HPDE6-E6E7 (cell line): ENCODE measurements around the gene L3HYPDH.

Experiments
- DNase-seq: peaks from one replicate; pipeline ENCODE4 v3.0.0; 2011; ENCODE audit warnings: missing footprints; ENCODE audit errors: extremely low spot score

Gene L3HYPDH

DNA sequence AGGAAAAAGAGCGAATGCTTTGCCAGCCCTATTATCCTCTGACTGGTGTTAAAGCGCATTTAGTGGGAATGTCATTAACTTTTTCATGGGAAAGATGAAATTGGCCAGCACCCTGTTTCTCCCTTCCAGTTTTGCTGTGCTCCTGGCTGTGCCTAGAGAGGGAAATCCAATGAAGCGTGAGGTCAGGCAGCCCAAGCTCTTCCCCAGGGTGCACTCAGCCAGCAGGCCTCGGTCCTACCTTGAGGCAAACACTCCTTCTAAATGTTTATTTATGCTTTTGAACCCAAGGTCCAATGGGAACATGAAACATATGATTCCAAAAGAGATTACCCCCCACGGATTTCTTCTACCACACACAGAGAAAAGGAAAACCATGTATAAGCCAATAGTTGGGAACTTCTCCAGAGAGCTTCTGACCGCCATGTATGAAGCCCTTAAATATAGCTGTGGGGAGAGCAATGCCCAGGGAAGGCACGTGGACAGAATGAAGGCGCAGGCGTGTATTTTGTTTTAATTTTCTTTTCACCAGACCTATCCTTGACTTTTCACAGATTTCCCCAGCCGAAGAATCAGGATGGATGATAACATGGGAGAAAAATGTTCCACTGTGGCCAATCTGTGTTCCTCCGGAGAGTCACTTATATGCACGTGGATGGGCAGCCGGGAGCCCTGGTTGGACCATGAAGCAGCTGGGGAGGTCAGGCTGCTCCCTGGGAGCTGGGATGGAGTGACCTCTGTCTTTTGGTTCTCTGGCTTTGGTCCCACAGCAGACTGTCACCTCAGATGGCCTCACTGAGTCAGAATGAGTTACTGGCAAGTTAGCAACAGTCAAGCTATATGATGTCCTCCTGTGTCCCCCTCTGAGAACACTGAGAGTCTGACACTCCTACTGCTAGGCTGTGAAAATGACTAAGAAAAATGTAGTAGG is 56.3 kb downstream of the L3HYPDH start:
- DNase-seq = no peak

DNA sequence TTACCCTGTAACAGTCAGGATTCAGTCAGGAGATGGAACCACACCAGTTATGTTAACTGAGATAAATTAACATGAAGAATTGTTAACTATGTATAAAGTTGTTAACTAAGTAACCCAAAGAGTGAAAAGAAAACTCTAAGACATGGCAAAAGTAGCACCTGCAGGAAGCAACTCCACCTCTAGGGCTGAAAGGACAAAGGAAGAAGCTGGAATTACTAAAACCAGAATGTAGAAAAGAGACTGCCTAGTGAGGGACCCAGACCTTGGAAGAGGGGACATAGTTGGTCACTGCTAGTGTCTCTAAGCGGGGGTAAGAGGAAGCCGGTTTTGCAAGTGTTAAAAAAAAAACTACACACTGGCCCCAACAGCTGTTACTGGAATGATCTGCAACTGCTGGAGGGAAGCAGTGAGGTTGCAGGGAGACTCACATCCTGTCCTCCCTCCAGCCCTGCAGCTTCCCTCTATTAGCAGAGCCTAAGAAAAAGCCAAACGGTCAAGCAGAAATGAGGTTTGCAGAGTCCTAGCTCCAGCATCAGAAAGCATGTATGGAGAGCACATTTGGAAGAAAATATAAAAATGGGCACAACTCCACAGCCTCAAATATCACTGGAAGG is 58.8 kb downstream of the L3HYPDH start:
- no peak for DNase-seq

DNA sequence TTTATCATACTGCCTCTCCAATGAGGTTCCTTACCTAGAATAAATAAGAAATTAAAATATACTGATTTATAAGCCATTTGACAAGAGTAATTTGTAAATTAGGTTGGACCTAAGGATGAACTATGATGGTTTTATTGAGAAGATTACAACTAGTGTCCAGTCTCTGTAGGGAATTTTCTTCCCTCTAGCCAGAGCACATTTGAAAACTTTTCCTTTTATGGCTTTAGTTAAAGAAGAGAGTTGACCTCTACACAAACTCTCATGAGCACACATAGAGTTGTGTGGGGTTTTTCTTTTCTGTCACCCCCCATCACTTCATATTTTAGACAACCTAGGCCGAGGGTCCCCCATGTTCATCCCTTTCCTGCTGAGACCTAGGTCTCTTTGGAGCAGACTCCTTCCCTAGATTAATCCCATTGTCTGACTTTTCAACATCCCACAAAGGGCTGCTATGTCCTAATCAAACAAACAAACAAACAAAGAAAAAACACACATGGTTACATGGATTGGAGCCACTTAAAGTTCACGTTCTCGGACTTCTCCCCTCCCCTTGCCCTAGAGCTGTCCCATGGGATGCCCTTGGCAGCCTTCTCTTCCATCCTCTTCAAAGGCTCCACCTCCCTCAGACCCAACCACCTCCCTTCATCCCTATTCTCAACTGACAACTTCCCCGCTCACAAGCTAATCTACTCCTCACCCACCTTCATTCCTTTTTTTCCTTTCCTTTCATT is 59.7 kb downstream of the L3HYPDH start:
- DNase-seq = no peak
